SK-N-SH (cell line): ENCODE results near the gene ADRA1B.

ENCODE experiments used
- RCOR1 ChIP-seq: fragments of 150-350 bp; IDR thresholded peaks from 2 replicates; pipeline ENCODE4 v1.6.1; 2017; ENCODE audit warnings: antibody characterized with exemption, low read length
- USF2 ChIP-seq: fragments of 150-350 bp; IDR thresholded peaks from 2 replicates; pipeline ENCODE4 v1.6.1; 2017; ENCODE audit warnings: antibody characterized with exemption, low read length, low read depth, borderline replicate concordance

DNA sequence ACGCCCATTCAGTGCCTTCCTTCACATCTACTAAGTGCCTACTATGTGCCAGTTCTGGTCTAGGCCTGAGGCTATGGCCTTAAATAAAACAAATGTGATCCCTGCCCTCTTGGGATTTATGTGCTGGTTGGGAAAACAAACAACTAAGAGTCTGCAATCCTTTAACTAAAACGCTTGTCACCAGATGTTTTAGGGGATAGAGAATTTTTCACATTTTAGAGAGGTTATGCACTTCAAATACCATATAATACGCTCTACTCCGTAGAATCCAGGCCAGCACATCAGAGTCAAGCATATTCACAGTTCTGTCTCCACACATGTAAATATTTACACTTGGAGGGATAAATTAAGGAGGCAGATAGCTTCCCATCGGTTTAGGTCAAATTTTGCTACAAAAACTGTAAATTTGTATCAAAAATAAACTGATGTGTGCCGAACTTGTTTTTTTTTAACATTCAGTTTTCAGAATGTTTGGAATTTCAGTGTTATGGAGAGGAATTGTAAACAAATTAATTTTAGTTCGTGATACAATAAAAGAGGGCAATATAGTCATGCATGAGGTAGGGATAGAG, 22.0 kb upstream of the ADRA1B start:
- TF ChIP-seq USF2 (no peak), RCOR1 (no peak)
